ENCODE results near the gene CREB5. TPM values are rescaled to one million over a fixed set of nuclear protein-coding genes. Genes with fewer than 3 reads are reported as not detected.

The CREB5 gene
- total and polyA plus RNA-seq, 10 donors: 0.88 to 56.8 (median 23.5) TPM

DNA sequence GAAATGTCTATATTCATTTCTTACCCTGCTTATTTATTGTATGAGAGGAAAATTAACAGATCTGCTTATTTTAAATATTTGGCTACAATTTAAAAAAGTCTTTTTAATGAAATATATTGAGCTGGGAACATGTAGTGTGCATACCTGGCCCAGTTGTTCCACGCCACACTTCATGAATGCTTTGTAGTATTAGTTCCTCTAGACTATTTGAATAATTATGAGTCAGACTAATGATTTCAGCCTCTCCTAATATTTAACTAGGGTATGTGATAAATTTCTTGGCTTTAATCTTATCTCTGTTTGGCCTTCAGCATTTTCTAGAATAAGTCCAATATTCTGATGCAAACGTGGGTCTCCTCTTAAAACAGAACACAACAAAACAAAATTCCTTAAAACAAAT is 226.6 kb downstream of the CREB5 start:
- no peaks in the 10 kb centered on the region for H3K9me3 ChIP-seq
- no peaks in the 10 kb centered on the region for H3K4me1 ChIP-seq
- DNase-seq: no peak
- intact Hi-C loops (cut with DNase I; ENCODE audit: low total_unique reads): no loop called here
- H3K36me3 ChIP-seq: no peaks in the 10 kb centered on the region
- no peak overlapping the region for H3K4me3 ChIP-seq
- 85 to 90% (median 87%) methylated on average over 2 of the region's 2 CpGs for WGBS, 5 donors
- no peaks in the 10 kb centered on the region for H3K27me3 ChIP-seq (replicated peaks in 1 of 7)
- no peak for TF ChIP-seq POLR2AphosphoS5 (IDR thresholded peaks at IDR 0.05)
- TF ChIP-seq, protein P1, sequence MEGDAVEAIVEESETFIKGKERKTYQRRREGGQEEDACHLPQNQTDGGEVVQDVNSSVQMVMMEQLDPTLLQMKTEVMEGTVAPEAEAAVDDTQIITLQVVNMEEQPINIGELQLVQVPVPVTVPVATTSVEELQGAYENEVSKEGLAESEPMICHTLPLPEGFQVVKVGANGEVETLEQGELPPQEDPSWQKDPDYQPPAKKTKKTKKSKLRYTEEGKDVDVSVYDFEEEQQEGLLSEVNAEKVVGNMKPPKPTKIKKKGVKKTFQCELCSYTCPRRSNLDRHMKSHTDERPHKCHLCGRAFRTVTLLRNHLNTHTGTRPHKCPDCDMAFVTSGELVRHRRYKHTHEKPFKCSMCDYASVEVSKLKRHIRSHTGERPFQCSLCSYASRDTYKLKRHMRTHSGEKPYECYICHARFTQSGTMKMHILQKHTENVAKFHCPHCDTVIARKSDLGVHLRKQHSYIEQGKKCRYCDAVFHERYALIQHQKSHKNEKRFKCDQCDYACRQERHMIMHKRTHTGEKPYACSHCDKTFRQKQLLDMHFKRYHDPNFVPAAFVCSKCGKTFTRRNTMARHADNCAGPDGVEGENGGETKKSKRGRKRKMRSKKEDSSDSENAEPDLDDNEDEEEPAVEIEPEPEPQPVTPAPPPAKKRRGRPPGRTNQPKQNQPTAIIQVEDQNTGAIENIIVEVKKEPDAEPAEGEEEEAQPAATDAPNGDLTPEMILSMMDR (IDR thresholded peaks at IDR 0.05 in 8 of 11, conservative IDR thresholded peaks at IDR 0.05 in 3 of 11): no peak
- TF ChIP-seq POLR2A (IDR thresholded peaks at IDR 0.05): no peak
- no peak overlapping the region for H3K27ac ChIP-seq

DNA sequence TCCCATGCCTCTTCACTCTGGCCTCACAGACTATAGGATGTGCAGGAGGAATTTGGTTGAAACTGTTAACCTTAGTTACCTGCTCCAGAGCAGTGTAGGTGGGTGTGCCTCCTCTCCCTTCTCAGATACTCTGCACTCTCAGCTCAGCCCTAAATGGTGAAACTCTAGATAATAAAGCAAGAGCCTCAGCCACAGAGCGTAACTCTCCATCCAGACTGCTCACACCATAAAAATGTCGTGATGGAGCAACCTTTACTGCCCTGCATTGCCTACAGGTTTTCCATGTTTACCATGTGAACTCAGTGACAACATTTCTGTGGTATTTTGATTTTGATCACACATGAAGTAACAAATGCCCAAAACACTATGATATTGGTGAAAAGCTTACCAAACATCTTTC is 227.7 kb downstream of the CREB5 start:
- no peaks in the 10 kb centered on the region for H3K4me1 ChIP-seq
- H3K36me3 ChIP-seq: no peaks in the 10 kb centered on the region
- H3K9me3 ChIP-seq: no peaks in the 10 kb centered on the region
- intact Hi-C loops (cut with DNase I; ENCODE audit: low total_unique reads): no loop called here
- no peak for DNase-seq
- TF ChIP-seq, protein P1 (IDR thresholded peaks at IDR 0.05 in 8 of 11, conservative IDR thresholded peaks at IDR 0.05 in 3 of 11): no peak
- TF ChIP-seq POLR2AphosphoS5 (IDR thresholded peaks at IDR 0.05) (no peak), POLR2A (IDR thresholded peaks at IDR 0.05) (no peak)
- 88 to 97% (median 92%) methylated on average over 2 of the region's 2 CpGs for WGBS, 5 donors
- H3K4me3 ChIP-seq: no peak overlapping the region
- H3K27me3 ChIP-seq (replicated peaks in 1 of 7): no peaks in the 10 kb centered on the region
- H3K27ac ChIP-seq: no peak overlapping the region

DNA sequence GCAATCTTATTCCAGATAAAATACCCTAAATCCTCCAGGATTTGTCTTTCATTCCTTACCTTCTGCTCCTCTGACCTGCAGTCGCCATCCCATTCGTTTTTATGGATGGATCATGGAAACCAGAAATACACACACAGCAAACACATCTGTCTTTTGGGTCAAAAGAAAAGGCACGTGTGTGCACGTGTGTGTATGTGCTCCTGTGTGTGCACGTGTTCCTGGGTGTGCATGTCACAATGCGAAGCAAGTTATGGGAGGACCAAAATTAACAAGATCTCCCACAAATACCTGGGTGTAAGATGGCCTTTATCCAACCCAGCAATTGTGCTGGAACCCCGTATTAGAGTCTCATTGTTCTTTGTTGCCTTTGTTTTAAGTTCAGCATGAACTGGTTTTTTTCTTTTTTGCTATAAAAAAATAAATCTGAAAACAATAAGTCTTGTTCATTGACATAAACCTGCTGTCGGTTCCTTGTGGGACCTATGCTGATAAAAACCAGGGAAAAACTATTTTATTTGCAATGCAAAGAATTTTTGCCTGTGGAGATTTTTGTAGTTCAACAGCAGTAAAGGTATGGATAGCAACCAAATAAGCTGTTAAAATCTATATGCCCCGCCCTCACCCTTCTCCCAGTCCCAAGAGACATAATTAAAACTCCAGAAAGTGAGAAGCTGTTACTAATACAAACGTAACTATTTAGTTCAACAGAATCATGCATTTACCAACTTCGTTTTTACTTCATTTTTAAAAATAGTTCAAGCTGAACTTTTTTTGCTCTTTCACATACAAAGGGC is 229.6 kb downstream of the CREB5 start:
- no peaks in the 10 kb centered on the region for H3K4me1 ChIP-seq
- no peaks in the 10 kb centered on the region for H3K36me3 ChIP-seq
- 85 to 92% (median 90%) methylated on average over 11 of the region's 11 CpGs for WGBS, 5 donors
- intact Hi-C loops (cut with DNase I; ENCODE audit: low total_unique reads): no loop called here
- no peak for DNase-seq
- H3K9me3 ChIP-seq: no peaks in the 10 kb centered on the region
- TF ChIP-seq POLR2AphosphoS5 (IDR thresholded peaks at IDR 0.05) (no peak), POLR2A (IDR thresholded peaks at IDR 0.05) (no peak)
- TF ChIP-seq, protein P1 (IDR thresholded peaks at IDR 0.05 in 8 of 11, conservative IDR thresholded peaks at IDR 0.05 in 3 of 11): no peak
- H3K27ac ChIP-seq: no peak overlapping the region
- no peak overlapping the region for H3K4me3 ChIP-seq
- no peaks in the 10 kb centered on the region for H3K27me3 ChIP-seq (replicated peaks in 1 of 7)

DNA sequence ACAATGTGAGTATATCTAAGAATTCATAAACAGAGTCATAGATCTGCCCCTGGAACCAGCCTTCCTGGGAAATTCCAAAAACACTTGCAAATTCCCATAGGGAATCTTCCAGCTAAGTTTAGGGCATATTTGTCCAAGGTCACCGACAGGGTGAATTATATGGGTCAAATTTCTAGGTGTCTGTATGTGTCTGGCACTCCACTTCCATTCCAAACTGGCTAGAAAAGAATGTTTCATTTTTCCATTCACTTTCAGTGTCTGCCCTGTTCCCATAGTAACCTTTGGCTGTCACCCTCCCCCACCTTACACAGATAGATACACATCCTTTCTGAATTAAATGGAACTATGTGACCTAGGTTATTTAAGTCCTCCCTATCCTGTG is 230.9 kb downstream of the CREB5 start:
- TF ChIP-seq, protein P1 (IDR thresholded peaks at IDR 0.05 in 8 of 11, conservative IDR thresholded peaks at IDR 0.05 in 3 of 11): no peak
- TF ChIP-seq POLR2A (IDR thresholded peaks at IDR 0.05) (no peak), POLR2AphosphoS5 (IDR thresholded peaks at IDR 0.05) (no peak)
- no peak overlapping the region for H3K27ac ChIP-seq
- no peak for DNase-seq
- H3K36me3 ChIP-seq: no peaks in the 10 kb centered on the region
- H3K4me1 ChIP-seq: no peaks in the 10 kb centered on the region
- H3K27me3 ChIP-seq (replicated peaks in 1 of 7): no peaks in the 10 kb centered on the region
- no peak overlapping the region for H3K4me3 ChIP-seq
- WGBS, 5 donors: 86 to 94% (median 93%) methylated on average over 1 of the region's 1 CpG
- H3K9me3 ChIP-seq: no peaks in the 10 kb centered on the region
- intact Hi-C loops (cut with DNase I; ENCODE audit: low total_unique reads): no loop called here

All from spleen (tissue), 11 donors.